ENCODE measurements around the gene CFAP45. TPM values are rescaled to one million over a fixed set of nuclear protein-coding genes. Genes with fewer than 3 reads are reported as not detected.

The CFAP45 gene
- total RNA-seq, 2 experiments from 2014 or later, result 0.63 TPM; not detected in 1

DNA sequence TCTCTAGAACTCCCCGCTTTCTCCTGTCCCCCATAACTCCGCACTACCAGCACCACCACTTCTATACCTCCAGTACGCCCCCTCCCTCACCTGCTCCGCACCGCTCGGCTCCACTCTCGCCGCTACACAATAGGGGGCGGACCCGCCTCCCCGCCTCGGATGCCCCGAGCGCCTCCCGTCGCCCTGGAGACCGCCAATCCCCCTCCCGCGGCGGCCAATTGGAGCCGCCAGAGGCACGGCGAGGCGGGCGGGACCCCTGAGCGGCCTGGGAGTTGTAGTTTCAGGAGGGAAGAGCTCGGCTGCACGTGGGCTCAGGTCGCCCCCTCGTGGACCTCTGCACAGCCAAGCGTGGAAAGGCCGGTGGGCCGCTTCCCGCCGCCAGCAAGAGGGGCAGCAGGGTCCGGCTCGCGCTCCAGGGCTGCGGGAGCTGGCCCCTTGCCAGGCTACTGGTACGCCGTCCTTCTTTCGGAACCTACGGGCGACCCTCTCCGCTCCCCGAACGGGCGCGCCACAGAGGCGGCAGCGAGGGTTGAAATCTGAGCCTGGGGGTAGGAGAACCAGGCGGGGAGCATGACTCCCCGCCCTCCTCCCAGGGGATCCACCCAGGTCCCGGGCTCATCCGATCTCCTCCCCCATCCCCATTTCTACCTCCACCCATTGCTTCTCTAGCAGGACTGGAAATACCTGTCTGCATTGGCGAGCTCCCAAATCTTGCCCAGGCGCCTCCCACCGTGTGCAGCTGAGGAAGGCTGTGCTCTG lies 45.7 kb upstream of the CFAP45 start, which contains the start of gene IGSF9:
TSS of gene IGSF9 (minus strand) at position 131 of the 759 bp plus-strand sequence. CDS start 2,159 bp downstream, outside the sequence.
- CTCF ChIA-PET (ENCODE audit: unreplicated experiment), result no interaction called here
- Histone ChIP-seq H4K20me1 (ENCODE audit: insufficient read depth, low read length) (no peaks in the 10 kb centered on the region; the same call in 1 of the 2 replicates), H3K4me1 (ENCODE audit: insufficient read depth, low read length, poor library complexity, severe bottlenecking) (no peaks in the 10 kb centered on the region), H3K4me3 (ENCODE audit: low read depth, low read length, poor library complexity, severe bottlenecking) (no peak within 1 kb of the TSS), H3K36me3 (ENCODE audit: insufficient read depth, low read length) (no peaks in the 10 kb centered on the region), H3K79me2 (ENCODE audit: insufficient read depth, low read depth, low read length) (no peaks in the 10 kb centered on the region), H3K9me2 (ENCODE audit: insufficient read depth, low read length) (no peaks in the 10 kb centered on the region), H3K9me3 (ENCODE audit: low read length) (no peaks in the 10 kb centered on the region), H3K27ac (ENCODE audit: low read depth, low read length, poor library complexity, severe bottlenecking) (no peak within 1 kb of the TSS), H2AFZ (ENCODE audit: low read length) (no peak within 1 kb of the TSS), H3K4me2 (ENCODE audit: low read length) (peak within 1 kb of the TSS; percentile 31; the same call in 1 of the 2 replicates)
- BruUV-seq (replicated peaks), result no TSS peak
- POLR2A ChIA-PET, result interaction anchor here (1.1 kb wide), 1 partner anchor 34 kb away, joined by 3 read pairs; no protein-coding TSS in a partner anchor
- DNase-seq (ENCODE audit: low spot score), result peak; percentile 58
- intact Hi-C loops (cut with micrococcal nuclease; ENCODE audit: unreplicated experiment), result no loop called here
- TF ChIP-seq, protein P1, sequence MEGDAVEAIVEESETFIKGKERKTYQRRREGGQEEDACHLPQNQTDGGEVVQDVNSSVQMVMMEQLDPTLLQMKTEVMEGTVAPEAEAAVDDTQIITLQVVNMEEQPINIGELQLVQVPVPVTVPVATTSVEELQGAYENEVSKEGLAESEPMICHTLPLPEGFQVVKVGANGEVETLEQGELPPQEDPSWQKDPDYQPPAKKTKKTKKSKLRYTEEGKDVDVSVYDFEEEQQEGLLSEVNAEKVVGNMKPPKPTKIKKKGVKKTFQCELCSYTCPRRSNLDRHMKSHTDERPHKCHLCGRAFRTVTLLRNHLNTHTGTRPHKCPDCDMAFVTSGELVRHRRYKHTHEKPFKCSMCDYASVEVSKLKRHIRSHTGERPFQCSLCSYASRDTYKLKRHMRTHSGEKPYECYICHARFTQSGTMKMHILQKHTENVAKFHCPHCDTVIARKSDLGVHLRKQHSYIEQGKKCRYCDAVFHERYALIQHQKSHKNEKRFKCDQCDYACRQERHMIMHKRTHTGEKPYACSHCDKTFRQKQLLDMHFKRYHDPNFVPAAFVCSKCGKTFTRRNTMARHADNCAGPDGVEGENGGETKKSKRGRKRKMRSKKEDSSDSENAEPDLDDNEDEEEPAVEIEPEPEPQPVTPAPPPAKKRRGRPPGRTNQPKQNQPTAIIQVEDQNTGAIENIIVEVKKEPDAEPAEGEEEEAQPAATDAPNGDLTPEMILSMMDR (conservative IDR thresholded peaks at IDR 0.05; ENCODE audit: low read length), result peak; percentile 49
- no peak for TF ChIP-seq EZH2phosphoT487 (IDR thresholded peaks at IDR 0.05; ENCODE audit: borderline replicate concordance, low read depth, low read length)

DNA sequence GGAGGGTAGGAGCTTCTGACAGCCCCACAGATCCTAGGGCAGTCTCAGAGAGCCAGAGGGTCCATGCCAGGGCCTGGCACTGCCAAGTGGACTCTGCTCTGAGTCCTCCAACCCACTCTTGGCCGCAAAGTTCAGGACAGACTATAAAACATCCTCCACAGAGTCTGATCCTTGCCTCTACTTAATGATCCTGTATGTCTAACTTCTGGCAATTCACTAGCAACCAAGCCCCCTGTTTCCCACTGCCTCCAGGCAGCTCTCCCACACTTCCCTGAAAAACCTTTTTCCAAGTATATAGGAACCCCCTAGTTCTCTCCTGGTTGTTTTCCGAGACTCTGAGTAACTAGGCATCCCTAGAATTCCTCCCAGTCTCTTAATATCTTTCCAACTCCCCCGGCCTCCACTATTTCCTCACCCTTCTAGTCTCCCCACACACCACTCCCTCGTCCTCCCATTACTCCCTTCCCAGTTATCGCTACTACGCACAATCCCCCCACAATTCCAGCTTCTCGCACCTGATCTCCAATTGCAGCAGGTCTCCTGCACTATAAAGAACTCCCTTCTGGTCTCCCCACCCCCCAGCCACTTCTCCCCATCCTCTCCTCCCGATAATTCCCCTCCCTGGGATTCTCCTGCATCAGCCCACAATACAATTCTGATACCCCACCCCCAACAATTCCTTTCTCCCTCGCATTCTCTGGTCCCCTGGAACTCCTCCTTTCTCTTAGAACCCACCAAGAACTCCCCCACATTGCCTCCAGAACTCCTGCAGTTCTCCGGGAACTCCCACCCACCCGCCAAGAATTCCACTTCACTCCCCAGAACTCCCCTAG lies 44.9 kb upstream of the CFAP45 start:
- BruUV-seq (replicated peaks), result no TSS peak
- ChIA-PET CTCF (ENCODE audit: unreplicated experiment) (interaction anchor here (0.9 kb wide), 1 partner anchor 62 kb away, joined by 3 read pairs; no protein-coding TSS in a partner anchor), POLR2A (interaction anchor here (0.6 to 0.7 kb wide), 4 partner anchors 8 to 55 kb away, joined by 3 to 4 read pairs (median 3); no protein-coding TSS in a partner anchor)

More for the DNA sequence above, 44.9 kb upstream of the CFAP45 start:
- no peaks in the 10 kb centered on the region for H3K9me3 ChIP-seq (ENCODE audit: low read length)
- H3K9me2 ChIP-seq (ENCODE audit: insufficient read depth, low read length), result no peaks in the 10 kb centered on the region
- H3K27ac ChIP-seq (ENCODE audit: low read depth, low read length, poor library complexity, severe bottlenecking), result no peak overlapping the region
- no peaks in the 10 kb centered on the region for H3K4me1 ChIP-seq (ENCODE audit: insufficient read depth, low read length, poor library complexity, severe bottlenecking)
- H3K79me2 ChIP-seq (ENCODE audit: insufficient read depth, low read depth, low read length), result no peaks in the 10 kb centered on the region
- no peaks in the 10 kb centered on the region; the same call in 1 of the 2 replicates for H4K20me1 ChIP-seq (ENCODE audit: insufficient read depth, low read length)
- DNase-seq (ENCODE audit: low spot score), result no peak
- H3K36me3 ChIP-seq (ENCODE audit: insufficient read depth, low read length), result no peaks in the 10 kb centered on the region
- peak overlapping the region; percentile 31; the same call in 1 of the 2 replicates for H3K4me2 ChIP-seq (ENCODE audit: low read length)
- intact Hi-C loops (cut with micrococcal nuclease; ENCODE audit: unreplicated experiment), result no loop called here
- TF ChIP-seq, protein P1 (conservative IDR thresholded peaks at IDR 0.05; ENCODE audit: low read length), result no peak
- H2AFZ ChIP-seq (ENCODE audit: low read length), result no peak overlapping the region
- H3K4me3 ChIP-seq (ENCODE audit: low read depth, low read length, poor library complexity, severe bottlenecking), result no peak overlapping the region

Data from OCI-LY7 (cell line).